SK-N-SH (cell line): ENCODE measurements around the gene MED14.

Experiments used
- CTCF ChIP-seq: fragments of 200-600 bp; sonication (generic); IDR thresholded peaks from 2 replicates; pipeline ENCODE4 v1.6.1; 2017; ENCODE audit warnings: antibody characterized with exemption, mild to moderate bottlenecking, moderate library complexity
- EP300 ChIP-seq, 2 experiments: IDR thresholded peaks; 2 replicates each; pipeline versions ENCODE4 v1.4.0 to v1.6.1; 2012; ENCODE audit warnings: borderline replicate concordance in 1 of 2, low read depth in 1 of 2, low read length in 1 of 2
- EZH2phosphoT487 ChIP-seq: fragments of 200-600 bp; sonication (generic); IDR thresholded peaks from 2 replicates; pipeline ENCODE4 v1.6.1; 2017; ENCODE audit warnings: low read depth, mixed run types, mild to moderate bottlenecking, antibody characterized with exemption, moderate library complexity, borderline replicate concordance
- POLR2AphosphoS5 ChIP-seq: IDR thresholded peaks from 2 replicates; pipeline ENCODE4 v1.6.1; 2012; ENCODE audit warnings: low read depth, low read length
- USF2 ChIP-seq: fragments of 150-350 bp; IDR thresholded peaks from 2 replicates; pipeline ENCODE4 v1.6.1; 2017; ENCODE audit warnings: antibody characterized with exemption, low read length, low read depth, borderline replicate concordance
- YY1 ChIP-seq: IDR thresholded peaks from 2 replicates; pipeline ENCODE4 v1.4.0; 2012; ENCODE audit warnings: low read depth, mild to moderate bottlenecking

GRCh38 chrX:40688929-40689328 lies 46.4 kb downstream of the MED14 start:
- TF ChIP-seq CTCF (no peak), EP300 (IDR thresholded peaks at IDR 0.05; ENCODE audit: borderline replicate concordance in 1 of 2, low read depth in 1 of 2, low read length in 1 of 2) (no peak), POLR2AphosphoS5 (no peak), USF2 (no peak), EZH2phosphoT487 (no peak), YY1 (no peak)
